ENCODE measurements around the gene ALDH1L1. TPM values are rescaled to one million over a fixed set of nuclear protein-coding genes. Genes with fewer than 3 reads are reported as not detected.

The ALDH1L1 gene
- total and polyA plus RNA-seq, 2 of the 13 experiments (the other 11 are each of a cell fraction or from before 2014, with no cell fraction given), result 11.2 to 28.7 TPM

- TF ChIP-seq TRAFD1 (CRISPR knock-in tag; IDR thresholded peaks at IDR 0.05; ENCODE audit: borderline replicate concordance) (no peak), ZNF652 (CRISPR knock-in tag; IDR thresholded peaks at IDR 0.05; ENCODE audit: borderline replicate concordance, low read depth) (no peak), CREB1 (IDR thresholded peaks at IDR 0.05) (0 out of 2 replicates have a peak, but pooled peaks have one; percentile 2), CREB1 (CRISPR knock-in tag; IDR thresholded peaks at IDR 0.05) (no peak), NCOA2 (CRISPR knock-in tag; IDR thresholded peaks at IDR 0.05) (no peak), YY1 (IDR thresholded peaks at IDR 0.05; ENCODE audit: insufficient read depth, insufficient replicate concordance, low read depth, low read length) (no peak), ZNF234 (CRISPR knock-in tag; conservative IDR thresholded peaks at IDR 0.05) (no peak), ZNF296 (CRISPR knock-in tag; conservative IDR thresholded peaks at IDR 0.05) (no peak), CEBPG (CRISPR knock-in tag; IDR thresholded peaks at IDR 0.05) (no peak), ZNF143 (CRISPR knock-in tag; IDR thresholded peaks at IDR 0.05) (no peak), TFAP4 (IDR thresholded peaks at IDR 0.05; ENCODE audit: borderline replicate concordance, low read depth) (no peak), HHEX (CRISPR knock-in tag; IDR thresholded peaks at IDR 0.05) (no peak), MNT (IDR thresholded peaks at IDR 0.05) (peak; percentile 38; the same call in 1 of the 2 replicates), ZNF704 (CRISPR knock-in tag; IDR thresholded peaks at IDR 0.05; ENCODE audit: borderline replicate concordance) (no peak), THAP8 (CRISPR knock-in tag; IDR thresholded peaks at IDR 0.05; ENCODE audit: borderline replicate concordance) (no peak), ZNF782 (CRISPR knock-in tag; IDR thresholded peaks at IDR 0.05; ENCODE audit: borderline replicate concordance) (no peak), ZNF232 (CRISPR knock-in tag; IDR thresholded peaks at IDR 0.05; ENCODE audit: borderline replicate concordance) (no peak), ZNF138 (CRISPR knock-in tag; IDR thresholded peaks at IDR 0.05; ENCODE audit: low read depth) (no peak), BHLHE40 (IDR thresholded peaks at IDR 0.05; ENCODE audit: low read length) (peak; percentile 75), HMGXB4 (CRISPR knock-in tag; IDR thresholded peaks at IDR 0.05; ENCODE audit: borderline replicate concordance in 1 of 2, low read depth in 1 of 2) (0 out of 4 replicates have a peak, but pooled peaks of 1 of the 2 experiments have one; percentile 32), ZNF737 (CRISPR knock-in tag; IDR thresholded peaks at IDR 0.05; ENCODE audit: borderline replicate concordance) (no peak), ZNF337 (CRISPR knock-in tag; IDR thresholded peaks at IDR 0.05; ENCODE audit: borderline replicate concordance, low read depth) (no peak)
Measured at GRCh38 chr3:126081618-126082361, 98.6 kb downstream of the ALDH1L1 start (continued).

All from HepG2 (cell line).